GM23338 (cell line): ENCODE data around the gene DUSP9. TPM values are rescaled to one million over a fixed set of nuclear protein-coding genes. Genes with fewer than 3 reads are reported as not detected.

ENCODE experiments used
- ATAC-seq: fragments of 200-7000 bp; cut with Tn5 transposase; 3 replicates; pipeline ENCODE4 v1.9.1; 2020
- DNase-seq: peaks from one replicate; pipeline ENCODE4 v3.0.0-alpha.2; 2015; ENCODE audit warnings: low spot score
- H2AFZ ChIP-seq: fragments of 200-600 bp; sonication (generic); 2 replicates; pipeline ENCODE4 v1.8.0; 2016; ENCODE audit warnings: antibody characterized with exemption, mild to moderate bottlenecking, moderate library complexity
- H3F3A ChIP-seq: fragments of 200-600 bp; sonication (generic); replicated peaks from 2 replicates; pipeline ENCODE4 v1.8.0; 2017; ENCODE audit warnings: antibody characterized with exemption, mixed run types, low read depth
- H3K27ac ChIP-seq: fragments of 200-600 bp; sonication (generic); 2 replicates; pipeline ENCODE4 v1.6.1; 2016; ENCODE audit warnings: low read depth
- H3K27me3 ChIP-seq: fragments of 200-600 bp; sonication (generic); 2 replicates; pipeline ENCODE4 v1.8.0; 2016; ENCODE audit warnings: mild to moderate bottlenecking, mixed run types, moderate library complexity; ENCODE audit not compliant: insufficient read depth
- H3K36me3 ChIP-seq: fragments of 200-600 bp; sonication (generic); 2 replicates; pipeline ENCODE4 v1.8.0; 2016; ENCODE audit warnings: mild to moderate bottlenecking; ENCODE audit not compliant: insufficient read depth
- H3K4me1 ChIP-seq: fragments of 200-600 bp; sonication (generic); 2 replicates; pipeline ENCODE4 v1.8.0; 2016; ENCODE audit warnings: mild to moderate bottlenecking, moderate library complexity; ENCODE audit not compliant: insufficient read depth
- H3K4me2 ChIP-seq: fragments of 200-600 bp; sonication (generic); 2 replicates; pipeline ENCODE4 v1.7.1; 2017; ENCODE audit warnings: mixed run types
- H3K4me3 ChIP-seq: fragments of 200-600 bp; sonication (generic); 2 replicates; pipeline ENCODE4 v1.6.1; 2016; ENCODE audit warnings: mixed run types
- H3K79me2 ChIP-seq: fragments of 200-600 bp; sonication (generic); replicated peaks from 2 replicates; pipeline ENCODE4 v1.8.0; 2017; ENCODE audit warnings: mild to moderate bottlenecking; ENCODE audit not compliant: insufficient read depth
- H3K9me2 ChIP-seq: fragments of 200-600 bp; sonication (generic); 2 replicates; pipeline ENCODE4 v1.8.0; 2017; ENCODE audit not compliant: insufficient read depth
- H4K20me1 ChIP-seq: fragments of 200-600 bp; sonication (generic); replicated peaks from 2 replicates; pipeline ENCODE4 v1.8.0; 2017; ENCODE audit warnings: mild to moderate bottlenecking; ENCODE audit not compliant: insufficient read depth
- H3K27ac Mint-ChIP-seq: 2 replicates; pipeline ENCODE4 v1.8.0; 2020; ENCODE audit warnings: inconsistent platforms, mild to moderate bottlenecking, moderate library complexity, mixed read lengths
- H3K27me3 Mint-ChIP-seq: 3 replicates; pipeline ENCODE4 v1.8.0; 2022; ENCODE audit warnings: low read depth, mild to moderate bottlenecking, moderate library complexity, mixed read lengths, inconsistent platforms; ENCODE audit not compliant: insufficient read depth, poor library complexity
- H3K36me3 Mint-ChIP-seq: 3 replicates; pipeline ENCODE4 v1.8.0; 2021; ENCODE audit warnings: low read depth, mild to moderate bottlenecking, inconsistent platforms, moderate library complexity, mixed read lengths
- H3K4me1 Mint-ChIP-seq: 3 replicates; pipeline ENCODE4 v1.8.0; 2020; ENCODE audit warnings: mild to moderate bottlenecking, inconsistent platforms, mixed read lengths
- H3K4me3 Mint-ChIP-seq: 3 replicates; pipeline ENCODE4 v1.8.0; 2021; ENCODE audit warnings: moderate library complexity, mild to moderate bottlenecking, inconsistent platforms, mixed read lengths
- H3K9me3 Mint-ChIP-seq: 3 replicates; pipeline ENCODE4 v1.8.0; 2020; ENCODE audit warnings: moderate library complexity, mild to moderate bottlenecking, inconsistent platforms, mixed read lengths
- CREB1 ChIP-seq: fragments of 250-450 bp; sonication (Bioruptor Pico); IDR thresholded peaks from 2 replicates; pipeline ENCODE4 v1.5.0; 2020; ENCODE audit warnings: low read depth, mild to moderate bottlenecking, moderate library complexity
- CTCF ChIP-seq, 2 experiments: fragments of 200-600 bp in 1 of 2; sonication (generic) in 1 of 2; conservative IDR thresholded peaks; 2 replicates each; pipeline versions ENCODE4 v1.5.1 to v1.6.1; 2016 to 2017; ENCODE audit warnings: antibody characterized with exemption in 2 of 2, low read depth in 2 of 2, mild to moderate bottlenecking in 2 of 2, moderate library complexity in 1 of 2
- ETS1 ChIP-seq: IDR thresholded peaks from 2 replicates; pipeline ENCODE4 v1.6.1; 2016; ENCODE audit warnings: antibody characterized with exemption
- EZH2 ChIP-seq: fragments of 200-600 bp; sonication (generic); IDR thresholded peaks from one replicate; pipeline ENCODE4 v1.8.0; 2017; ENCODE audit warnings: antibody characterized with exemption, mild to moderate bottlenecking, low read depth; ENCODE audit not compliant: unreplicated experiment
- EZH2phosphoT487 ChIP-seq: fragments of 200-600 bp; sonication (generic); IDR thresholded peaks from one replicate; pipeline ENCODE4 v1.8.1; 2018; ENCODE audit warnings: antibody characterized with exemption; ENCODE audit not compliant: unreplicated experiment
- JUNB ChIP-seq: IDR thresholded peaks from one replicate; pipeline ENCODE4 v1.6.1; 2016; ENCODE audit warnings: antibody characterized with exemption; ENCODE audit not compliant: unreplicated experiment
- NANOG ChIP-seq: IDR thresholded peaks from 2 replicates; pipeline ENCODE4 v1.6.1; 2016; ENCODE audit warnings: antibody characterized with exemption, borderline replicate concordance
- POLR2AphosphoS5 ChIP-seq: IDR thresholded peaks from 2 replicates; pipeline ENCODE4 v1.6.1; 2016; ENCODE audit warnings: antibody characterized with exemption, low read depth
- REST ChIP-seq: IDR thresholded peaks from one replicate; pipeline ENCODE4 v1.6.1; 2018; ENCODE audit warnings: antibody characterized with exemption; ENCODE audit not compliant: unreplicated experiment
- STAT1 ChIP-seq: IDR thresholded peaks from one replicate; pipeline ENCODE4 v1.6.1; 2016; ENCODE audit warnings: antibody characterized with exemption; ENCODE audit not compliant: unreplicated experiment
- ZNF114 ChIP-seq: fragments of 250-450 bp; sonication (Bioruptor Pico); IDR thresholded peaks from 2 replicates; pipeline ENCODE4 v1.5.0; 2020; ENCODE audit warnings: mild to moderate bottlenecking, moderate library complexity
- ZNF331 ChIP-seq: fragments of 250-450 bp; sonication (Bioruptor Pico); IDR thresholded peaks from 2 replicates; pipeline ENCODE4 v1.5.0; 2020; ENCODE audit warnings: low read depth, mild to moderate bottlenecking, moderate library complexity
- ZNF462 ChIP-seq: fragments of 250-450 bp; sonication (Bioruptor Pico); IDR thresholded peaks from 2 replicates; pipeline ENCODE4 v1.5.0; 2020; ENCODE audit warnings: mild to moderate bottlenecking, moderate library complexity
- polyA plus RNA-seq: library from polyadenylated mRNA; unstranded; fragments of >200 nt; fragmentation: Nextera tagmentation; extraction: Ambion mirVana; gene quantifications from 2 replicates; pipeline ENCODE4 v1.2.1, GENCODE V29; 2016
- total RNA-seq: library from RNA; depleted of rRNA; stranded (reverse); fragments of >200 nt; shearing (Covaris generic); gene quantifications from 2 replicates; pipeline ENCODE4 v1.2.3, GENCODE V29; 2014

DUSP9 gene
- total and polyA plus RNA-seq, 2 experiments from 2014 or later: 0.71 to 3.9 TPM

- 0 out of 2 replicates have a peak, but pooled peaks cover 4% of the 10 kb centered on the region for H3K27me3 ChIP-seq
- H3K9me3 Mint-ChIP-seq: no peaks in the 10 kb centered on the region
- H3K79me2 ChIP-seq: peaks cover 8% of the 10 kb centered on the region
- peak overlapping the region; percentile 69 for H3K4me3 Mint-ChIP-seq
- no peak overlapping the region for H3K27ac ChIP-seq
- no peaks in the 10 kb centered on the region for H3K4me1 ChIP-seq
- H3K27me3 Mint-ChIP-seq: peaks cover 5% of the 10 kb centered on the region
- H3K36me3 Mint-ChIP-seq: peaks cover 5% of the 10 kb centered on the region; the same call in 2 of the 3 replicates
- H3K9me2 ChIP-seq: no peaks in the 10 kb centered on the region
- no peak overlapping the region for H3K27ac Mint-ChIP-seq
- H2AFZ ChIP-seq: no peak overlapping the region
- DNase-seq (peak; percentile 14), ATAC-seq (peak; percentile 9; the same call in 1 of the 3 replicates)
- H3K4me3 ChIP-seq: peak overlapping the region; percentile 60
- no peaks in the 10 kb centered on the region for H3K36me3 ChIP-seq
- peak overlapping the region; percentile 76 for H3K4me2 ChIP-seq
- peaks cover 11% of the 10 kb centered on the region for H3K4me1 Mint-ChIP-seq
- no peaks in the 10 kb centered on the region for H3F3A ChIP-seq
- H4K20me1 ChIP-seq: no peaks in the 10 kb centered on the region; the same call in 1 of the 2 replicates
- TF ChIP-seq ZNF114: no peak
- no peak for TF ChIP-seq CREB1 (CRISPR knock-in tag)
- no peak for TF ChIP-seq ETS1
- no peak for TF ChIP-seq ZNF331 (CRISPR knock-in tag)
- TF ChIP-seq REST: no peak
- TF ChIP-seq EZH2phosphoT487: no peak
- no peak for TF ChIP-seq STAT1
- TF ChIP-seq NANOG: no peak
- no peak for TF ChIP-seq POLR2AphosphoS5
- TF ChIP-seq CTCF (conservative IDR thresholded peaks at IDR 0.05; ENCODE audit: low read depth in 2 of 2): no peak
- no peak for TF ChIP-seq EZH2
- no peak for TF ChIP-seq ZNF462 (CRISPR knock-in tag)
- TF ChIP-seq JUNB: no peak
Measured at GRCh38 chrX:153600032-153600373, 47.0 kb upstream of the DUSP9 start.
